Measurements from ENCODE around the gene APBA2.
A peak's percentile ranks its signal among the peaks of the same experiment; 100 is the strongest.

APBA2 gene

GRCh38 chr15:29141308-29142128, 255.7 kb downstream of the APBA2 start:
- in situ Hi-C loops (cut with HindIII; ENCODE audit: low sequenced_read_pairs) = no loop called here
- TF ChIP-seq CTCF (IDR thresholded peaks at IDR 0.05; ENCODE audit: low read depth, low read length, missing control alignments) = no peak
- DNase-seq (ENCODE audit: low read depth) = no peak
- H3K4me3 ChIP-seq (ENCODE audit: low read depth, low read length) = no peak overlapping the region

GRCh38 chr15:29142129-29142747, 256.5 kb downstream of the APBA2 start:
- TF ChIP-seq CTCF (IDR thresholded peaks at IDR 0.05; ENCODE audit: low read depth, low read length, missing control alignments) = no peak
- in situ Hi-C loops (cut with HindIII; ENCODE audit: low sequenced_read_pairs) = no loop called here
- no peak overlapping the region for H3K4me3 ChIP-seq (ENCODE audit: low read depth, low read length)
- no peak for DNase-seq (ENCODE audit: low read depth)

GRCh38 chr15:29143293-29143692, 257.5 kb downstream of the APBA2 start:
- in situ Hi-C loops (cut with HindIII; ENCODE audit: low sequenced_read_pairs) = no loop called here
- no peak for TF ChIP-seq CTCF (IDR thresholded peaks at IDR 0.05; ENCODE audit: low read depth, low read length, missing control alignments)
- H3K4me3 ChIP-seq (ENCODE audit: low read depth, low read length) = no peak overlapping the region
- DNase-seq (ENCODE audit: low read depth) = no peak

GRCh38 chr15:29143909-29144635, 258.3 kb downstream of the APBA2 start:
- peak; percentile 77 for DNase-seq (ENCODE audit: low read depth)
- no peak for TF ChIP-seq CTCF (IDR thresholded peaks at IDR 0.05; ENCODE audit: low read depth, low read length, missing control alignments)
- in situ Hi-C loops (cut with HindIII; ENCODE audit: low sequenced_read_pairs) = no loop called here
- no peak overlapping the region for H3K4me3 ChIP-seq (ENCODE audit: low read depth, low read length)

- in situ Hi-C loops (cut with HindIII; ENCODE audit: low sequenced_read_pairs) = no loop called here
- no peak for TF ChIP-seq CTCF (IDR thresholded peaks at IDR 0.05; ENCODE audit: low read depth, low read length, missing control alignments)
Measured at GRCh38 chr15:29149738-29150075, 263.9 kb downstream of the APBA2 start.

GRCh38 chr15:29150515-29151483, 265.0 kb downstream of the APBA2 start:
- in situ Hi-C loops (cut with HindIII; ENCODE audit: low sequenced_read_pairs) = no loop called here

More at GRCh38 chr15:29149738-29150075, 263.9 kb downstream of the APBA2 start:
- no peak for DNase-seq (ENCODE audit: low read depth)
- H3K4me3 ChIP-seq (ENCODE audit: low read depth, low read length) = no peak overlapping the region

More at GRCh38 chr15:29150515-29151483, 265.0 kb downstream of the APBA2 start:
- DNase-seq (ENCODE audit: low read depth) = no peak
- no peak overlapping the region for H3K4me3 ChIP-seq (ENCODE audit: low read depth, low read length)
- no peak for TF ChIP-seq CTCF (IDR thresholded peaks at IDR 0.05; ENCODE audit: low read depth, low read length, missing control alignments)
